T1000 (cell line): Measurements from ENCODE around the gene ZBED4.
"Not testable (repeated sequence)": the region's sequence is repeated elsewhere in the genome, so short reads cannot be mapped to it uniquely, and the experiment has no call there.

Experiments used
- DNase-seq: peaks from one replicate; lab custom pipeline; 2025; ENCODE audit warnings: mixed read lengths; lab: John Stamatoyannopoulos, UW

Gene ZBED4

GRCh38 chr22:49852568-49852897 lies 1.1 kb upstream of the ZBED4 start:
- DNase-seq: not testable (repeated sequence)

GRCh38 chr22:49853981-49854831 lies 562 bp downstream of the ZBED4 start:
- no peak for DNase-seq

GRCh38 chr22:49855251-49855911 lies 1.7 kb downstream of the ZBED4 start:
- DNase-seq: no peak

- no peak for DNase-seq
These were observed 2.7 kb downstream of the ZBED4 start for GRCh38 chr22:49856343-49856742.

- no peak for DNase-seq
These were observed 3.3 kb downstream of the ZBED4 start for GRCh38 chr22:49856766-49857618.

- no peak for DNase-seq
These were observed 5.2 kb downstream of the ZBED4 start for GRCh38 chr22:49858827-49859226.

- no peak for DNase-seq
These were observed 8.2 kb downstream of the ZBED4 start for GRCh38 chr22:49861642-49862495.

GRCh38 chr22:49862496-49862776 lies 8.8 kb downstream of the ZBED4 start:
- no peak for DNase-seq

GRCh38 chr22:49863931-49864330 lies 10.3 kb downstream of the ZBED4 start:
- no peak for DNase-seq

- no peak for DNase-seq
These were observed 11.5 kb downstream of the ZBED4 start for GRCh38 chr22:49865156-49865555.

- no peak for DNase-seq
These were observed 12.5 kb downstream of the ZBED4 start for GRCh38 chr22:49866134-49866533.

GRCh38 chr22:49866646-49867045 lies 13.0 kb downstream of the ZBED4 start:
- no peak for DNase-seq

GRCh38 chr22:49867303-49868265 lies 13.9 kb downstream of the ZBED4 start:
- no peak for DNase-seq

GRCh38 chr22:49869086-49869830 lies 15.6 kb downstream of the ZBED4 start:
- DNase-seq: no peak

GRCh38 chr22:49869845-49870712 lies 16.4 kb downstream of the ZBED4 start:
- no peak for DNase-seq

- DNase-seq: no peak
These were observed 17.8 kb downstream of the ZBED4 start for GRCh38 chr22:49871482-49871881.

GRCh38 chr22:49872347-49872746 lies 18.7 kb downstream of the ZBED4 start:
- no peak for DNase-seq

GRCh38 chr22:49873228-49873940 lies 19.7 kb downstream of the ZBED4 start:
- no peak for DNase-seq
